OCI-LY3 (cell line): Measurements from ENCODE around the gene GALR2.

ENCODE experiments used
- H2AFZ ChIP-seq: fragments of 200-600, 300-600 bp; shearing (Covaris generic); 2 replicates; pipeline ENCODE4 v1.6.0; 2014; ENCODE audit warnings: antibody characterized with exemption, low read depth, low read length
- H3K27ac ChIP-seq: fragments of 200-600, 300-600 bp; sonication (generic); 2 replicates; pipeline ENCODE4 v1.5.1; 2014; ENCODE audit warnings: mild to moderate bottlenecking, low read length, moderate library complexity, mixed read lengths
- H3K27me3 ChIP-seq: fragments of 200-600, 300-600 bp; sonication (generic); 2 replicates; pipeline ENCODE4 v1.6.1; 2014; ENCODE audit warnings: low read depth, low read length, mixed read lengths
- H3K36me3 ChIP-seq: fragments of 200-600, 300-600 bp; sonication (generic); replicated peaks from 2 replicates; pipeline ENCODE3; 2014; ENCODE audit warnings: low read depth, low read length, mixed read lengths
- H3K4me1 ChIP-seq: fragments of 300-600, 200-600 bp; sonication (generic); 2 replicates; pipeline ENCODE4 v1.6.1; 2014; ENCODE audit warnings: low read length, mixed read lengths
- H3K4me2 ChIP-seq: fragments of 200-600, 300-600 bp; sonication (generic); 2 replicates; pipeline ENCODE4 v1.6.1; 2014; ENCODE audit warnings: low read length, mixed read lengths
- H3K4me3 ChIP-seq: fragments of 300-600, 200-600 bp; sonication (generic); 2 replicates; pipeline ENCODE4 v1.5.1; 2014; ENCODE audit warnings: antibody characterized with exemption, mild to moderate bottlenecking, low read length, moderate library complexity
- H3K79me2 ChIP-seq: fragments of 300-600, 200-600 bp; shearing (Covaris generic); 2 replicates; pipeline ENCODE4 v1.6.1; 2014; ENCODE audit warnings: mild to moderate bottlenecking, low read length, mixed read lengths
- H3K9ac ChIP-seq: fragments of 300-600, 200-600 bp; shearing (Covaris generic); 2 replicates; pipeline ENCODE4 v1.6.0; 2014; ENCODE audit warnings: mild to moderate bottlenecking, low read length, moderate library complexity
- H3K9me3 ChIP-seq: fragments of 200-600, 300-600 bp; shearing (Covaris generic); 2 replicates; pipeline ENCODE4 v1.6.1; 2014; ENCODE audit warnings: low read length, mixed read lengths; ENCODE audit not compliant: insufficient read depth
- H4K20me1 ChIP-seq: fragments of 200-600, 300-600 bp; sonication (generic); 2 replicates; pipeline ENCODE4 v1.6.1; 2016; ENCODE audit warnings: low read length, mixed read lengths; ENCODE audit not compliant: insufficient read depth
- EZH2phosphoT487 ChIP-seq: fragments of 200-600 bp; shearing (Covaris generic); IDR thresholded peaks from 2 replicates; pipeline ENCODE4 v1.6.1; 2018; ENCODE audit warnings: antibody characterized with exemption, mixed run types, low read depth
- TF ChIP-seq, protein P1 (sequence below): fragments of 200-600, 300-600 bp; sonication (generic); IDR thresholded peaks from 2 replicates; pipeline ENCODE4 v1.5.1; 2014; ENCODE audit warnings: antibody characterized with exemption, low read length, low read depth

GALR2 gene

DNA sequence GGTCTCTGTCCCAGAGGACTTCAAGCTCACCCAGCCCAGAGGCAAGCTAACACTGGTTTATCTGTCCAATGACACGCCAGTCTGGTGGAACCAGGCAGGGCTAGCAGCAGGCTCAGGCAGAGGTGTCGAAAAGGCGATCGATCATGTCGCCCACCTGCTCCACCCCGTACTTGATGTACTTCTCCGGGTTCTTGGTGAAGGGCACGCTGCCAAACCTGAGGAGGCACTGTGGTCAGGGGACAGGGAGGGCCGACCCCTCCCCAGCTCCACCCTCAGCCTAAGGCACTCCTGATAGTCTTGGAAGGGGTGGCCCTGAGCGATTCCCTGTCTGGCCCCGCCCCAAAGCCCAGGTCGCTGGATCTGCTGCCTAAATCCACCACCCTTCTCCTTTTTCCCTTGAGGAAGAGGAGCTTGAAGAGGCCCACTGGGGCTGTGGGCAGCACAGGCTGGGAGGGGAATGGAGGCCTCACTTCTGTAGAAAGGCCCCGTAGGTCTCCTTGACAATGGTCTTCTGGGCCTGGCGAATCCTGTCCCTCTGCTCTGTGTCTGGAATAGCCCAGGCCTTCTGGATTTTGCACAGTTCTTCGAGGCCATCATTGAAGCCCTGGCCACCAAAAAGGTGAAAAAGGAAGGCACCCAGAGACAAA is 9.1 kb downstream of the GALR2 start:
- TF ChIP-seq, protein P1, sequence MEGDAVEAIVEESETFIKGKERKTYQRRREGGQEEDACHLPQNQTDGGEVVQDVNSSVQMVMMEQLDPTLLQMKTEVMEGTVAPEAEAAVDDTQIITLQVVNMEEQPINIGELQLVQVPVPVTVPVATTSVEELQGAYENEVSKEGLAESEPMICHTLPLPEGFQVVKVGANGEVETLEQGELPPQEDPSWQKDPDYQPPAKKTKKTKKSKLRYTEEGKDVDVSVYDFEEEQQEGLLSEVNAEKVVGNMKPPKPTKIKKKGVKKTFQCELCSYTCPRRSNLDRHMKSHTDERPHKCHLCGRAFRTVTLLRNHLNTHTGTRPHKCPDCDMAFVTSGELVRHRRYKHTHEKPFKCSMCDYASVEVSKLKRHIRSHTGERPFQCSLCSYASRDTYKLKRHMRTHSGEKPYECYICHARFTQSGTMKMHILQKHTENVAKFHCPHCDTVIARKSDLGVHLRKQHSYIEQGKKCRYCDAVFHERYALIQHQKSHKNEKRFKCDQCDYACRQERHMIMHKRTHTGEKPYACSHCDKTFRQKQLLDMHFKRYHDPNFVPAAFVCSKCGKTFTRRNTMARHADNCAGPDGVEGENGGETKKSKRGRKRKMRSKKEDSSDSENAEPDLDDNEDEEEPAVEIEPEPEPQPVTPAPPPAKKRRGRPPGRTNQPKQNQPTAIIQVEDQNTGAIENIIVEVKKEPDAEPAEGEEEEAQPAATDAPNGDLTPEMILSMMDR, result no peak
- TF ChIP-seq EZH2phosphoT487, result no peak
- Histone ChIP-seq H3K27ac (no peak overlapping the region), H3K4me3 (no peak overlapping the region), H3K9me3 (no peaks in the 10 kb centered on the region), H3K4me1 (no peaks in the 10 kb centered on the region), H4K20me1 (no peaks in the 10 kb centered on the region), H3K36me3 (peaks cover 10% of the 10 kb centered on the region), H3K9ac (no peak overlapping the region), H3K79me2 (no peaks in the 10 kb centered on the region), H3K27me3 (peaks cover 8% of the 10 kb centered on the region), H2AFZ (no peak overlapping the region), H3K4me2 (no peak overlapping the region)

- no peaks in the 10 kb centered on the region for H4K20me1 ChIP-seq
- peaks cover 17% of the 10 kb centered on the region for H3K36me3 ChIP-seq
- no peak overlapping the region for H3K4me3 ChIP-seq
- no peaks in the 10 kb centered on the region for H3K79me2 ChIP-seq
- no peak overlapping the region for H2AFZ ChIP-seq
- TF ChIP-seq, protein P1, result no peak
- TF ChIP-seq EZH2phosphoT487, result no peak
- no peak overlapping the region for H3K4me2 ChIP-seq
- H3K9me3 ChIP-seq, result no peaks in the 10 kb centered on the region
- no peak overlapping the region for H3K27ac ChIP-seq
- no peaks in the 10 kb centered on the region for H3K27me3 ChIP-seq
- H3K9ac ChIP-seq, result no peak overlapping the region
- H3K4me1 ChIP-seq, result no peaks in the 10 kb centered on the region
Measured at GRCh38 chr17:76085066-76085730, 10.6 kb downstream of the GALR2 start.

DNA sequence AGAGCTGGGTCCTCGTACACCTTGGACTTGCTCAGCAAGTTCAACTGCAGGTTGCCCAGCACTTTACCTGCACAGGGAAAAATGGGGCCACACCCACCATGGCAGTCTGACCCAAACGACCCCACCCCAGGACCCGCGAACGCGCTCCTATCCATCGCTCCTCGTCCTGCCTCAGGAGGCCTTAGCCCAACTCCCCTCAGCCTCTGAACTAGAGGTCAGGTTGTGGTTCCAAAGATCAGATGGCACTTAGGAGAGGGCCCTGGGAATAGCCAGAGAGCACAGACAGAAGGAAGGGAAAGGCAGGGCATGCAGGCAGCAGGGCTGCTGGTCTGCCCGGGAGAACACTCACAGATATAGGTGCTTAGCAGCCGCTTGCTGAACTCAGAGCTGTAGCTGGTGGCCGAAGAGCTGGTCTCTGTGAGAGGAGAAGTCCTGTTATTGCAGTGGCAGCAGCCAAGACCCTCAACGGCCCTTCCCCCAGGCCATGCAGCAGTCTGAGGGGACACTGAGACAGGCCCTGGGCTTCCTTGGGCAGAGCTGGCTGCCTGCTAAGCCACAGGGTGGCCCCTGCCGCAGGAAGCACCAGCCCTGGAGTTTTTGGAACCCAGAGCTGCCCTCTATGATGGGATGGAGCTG is 11.3 kb downstream of the GALR2 start:
- Histone ChIP-seq H3K9me3 (no peaks in the 10 kb centered on the region), H3K4me2 (no peak overlapping the region), H3K79me2 (no peaks in the 10 kb centered on the region), H3K36me3 (peaks cover 17% of the 10 kb centered on the region), H3K4me1 (no peaks in the 10 kb centered on the region), H3K27ac (no peak overlapping the region), H3K4me3 (no peak overlapping the region), H4K20me1 (no peaks in the 10 kb centered on the region), H2AFZ (no peak overlapping the region), H3K27me3 (no peaks in the 10 kb centered on the region), H3K9ac (no peak overlapping the region)
- TF ChIP-seq EZH2phosphoT487, result no peak
- TF ChIP-seq, protein P1, result no peak

DNA sequence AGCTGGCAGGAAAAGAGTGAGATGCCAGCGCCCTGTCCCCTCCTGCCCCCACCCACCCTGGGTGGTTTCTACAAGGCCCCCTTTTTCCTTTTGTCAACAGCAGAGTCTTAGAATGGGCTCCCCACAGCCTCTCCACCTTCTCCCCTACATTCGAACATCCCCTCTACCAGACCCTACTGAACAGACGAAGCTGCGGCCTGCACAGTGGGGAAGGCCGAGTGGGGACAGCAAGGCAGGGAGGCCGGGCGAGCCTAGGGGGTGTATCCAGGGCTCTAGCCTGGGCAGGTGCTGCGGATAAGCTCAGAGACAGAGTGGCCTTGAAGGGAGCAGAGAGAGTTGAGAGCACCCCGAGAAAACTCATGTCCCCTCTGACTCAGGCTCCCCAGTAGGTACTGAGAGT is 11.8 kb downstream of the GALR2 start:
- Histone ChIP-seq H3K4me1 (no peaks in the 10 kb centered on the region), H3K4me2 (no peak overlapping the region), H3K27ac (no peak overlapping the region), H3K9ac (no peak overlapping the region), H3K27me3 (no peaks in the 10 kb centered on the region), H4K20me1 (no peaks in the 10 kb centered on the region), H3K9me3 (no peaks in the 10 kb centered on the region), H3K4me3 (no peak overlapping the region), H3K79me2 (no peaks in the 10 kb centered on the region), H3K36me3 (peaks cover 17% of the 10 kb centered on the region), H2AFZ (no peak overlapping the region)
- TF ChIP-seq, protein P1, result no peak
- no peak for TF ChIP-seq EZH2phosphoT487
